SU-DHL-6 (cell line): ENCODE measurements around the gene PLCXD1.

ENCODE experiments used
- EZH2phosphoT487 ChIP-seq: fragments of 200-600 bp; sonication (generic), shearing (Covaris generic); conservative IDR thresholded peaks from 2 replicates; pipeline ENCODE4 v1.6.1; 2018; ENCODE audit warnings: mild to moderate bottlenecking, antibody characterized with exemption, low read length, moderate library complexity, mixed read lengths
- TF ChIP-seq, protein P1 (sequence below): fragments of 200-600 bp; sonication (generic); IDR thresholded peaks from one replicate; pipeline ENCODE4 v1.5.1; 2017; ENCODE audit warnings: antibody characterized with exemption, mild to moderate bottlenecking, low read length, moderate library complexity; ENCODE audit not compliant: insufficient read depth, poor library complexity, severe bottlenecking

DNA sequence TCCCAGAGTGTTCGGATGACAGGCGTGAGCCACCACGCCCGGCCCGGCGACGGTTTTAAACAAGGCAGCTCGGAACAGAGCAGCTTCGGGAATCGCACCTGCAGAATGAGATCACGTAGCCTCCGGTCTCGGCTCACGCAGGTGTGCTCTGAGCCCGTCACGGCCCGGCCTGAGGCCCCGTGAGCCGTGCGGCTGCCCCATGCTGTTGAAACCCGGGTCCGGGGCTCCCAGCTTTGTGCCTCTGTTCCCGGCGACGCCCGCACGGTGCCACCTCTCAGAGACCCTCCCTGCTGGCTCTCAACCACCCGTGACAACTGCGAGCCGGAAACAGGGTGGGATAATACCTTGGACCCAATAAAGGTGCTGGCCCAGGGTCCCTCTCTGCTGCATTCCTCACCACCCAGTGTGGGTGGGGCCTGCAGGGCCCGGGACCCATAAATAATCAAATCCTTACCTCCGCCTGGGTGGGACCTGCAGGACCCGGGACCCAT lies 13.4 kb upstream of the PLCXD1 start:
- TF ChIP-seq EZH2phosphoT487 = no peak
- TF ChIP-seq, protein P1, sequence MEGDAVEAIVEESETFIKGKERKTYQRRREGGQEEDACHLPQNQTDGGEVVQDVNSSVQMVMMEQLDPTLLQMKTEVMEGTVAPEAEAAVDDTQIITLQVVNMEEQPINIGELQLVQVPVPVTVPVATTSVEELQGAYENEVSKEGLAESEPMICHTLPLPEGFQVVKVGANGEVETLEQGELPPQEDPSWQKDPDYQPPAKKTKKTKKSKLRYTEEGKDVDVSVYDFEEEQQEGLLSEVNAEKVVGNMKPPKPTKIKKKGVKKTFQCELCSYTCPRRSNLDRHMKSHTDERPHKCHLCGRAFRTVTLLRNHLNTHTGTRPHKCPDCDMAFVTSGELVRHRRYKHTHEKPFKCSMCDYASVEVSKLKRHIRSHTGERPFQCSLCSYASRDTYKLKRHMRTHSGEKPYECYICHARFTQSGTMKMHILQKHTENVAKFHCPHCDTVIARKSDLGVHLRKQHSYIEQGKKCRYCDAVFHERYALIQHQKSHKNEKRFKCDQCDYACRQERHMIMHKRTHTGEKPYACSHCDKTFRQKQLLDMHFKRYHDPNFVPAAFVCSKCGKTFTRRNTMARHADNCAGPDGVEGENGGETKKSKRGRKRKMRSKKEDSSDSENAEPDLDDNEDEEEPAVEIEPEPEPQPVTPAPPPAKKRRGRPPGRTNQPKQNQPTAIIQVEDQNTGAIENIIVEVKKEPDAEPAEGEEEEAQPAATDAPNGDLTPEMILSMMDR = no peak
